Activated B cell treated with CpG ODN at 0.5 μM for 24 hours (primary cell): ENCODE data around the gene TSPEAR. TPM values are rescaled to one million over a fixed set of nuclear protein-coding genes. Genes with fewer than 3 reads are reported as not detected.

Experiments used
- ATAC-seq: fragments of 200-7000 bp; cut with Tn5 transposase; one replicate; pipeline ENCODE4 v1.10.0; 2021; ENCODE audit warnings: low read depth, mild to moderate bottlenecking, moderate library complexity
- CTCF ChIA-PET: fragments of 350-600 bp; sonication (Branson Sonifier 250); formaldehyde crosslinking; loops from one replicate; lab custom pipeline; 2021; ENCODE audit warnings: antibody characterized with exemption; lab: Charles Lee
- POLR2A ChIA-PET: fragments of 350-600 bp; sonication (Branson Sonifier 250); formaldehyde crosslinking; loops from one replicate; lab custom pipeline; 2021; ENCODE audit warnings: antibody characterized with exemption; lab: Charles Lee
- DNase-seq: peaks from one replicate; pipeline ENCODE4 v3.0.0; 2022
- H3K27ac Mint-ChIP-seq: one replicate; pipeline ENCODE4 v1.8.0; 2020; ENCODE audit warnings: mixed read lengths
- H3K27me3 Mint-ChIP-seq: one replicate; pipeline ENCODE4 v1.8.0; 2021; ENCODE audit warnings: mixed read lengths
- H3K36me3 Mint-ChIP-seq: one replicate; pipeline ENCODE4 v1.8.0; 2021; ENCODE audit warnings: low read depth, mixed read lengths
- H3K4me1 Mint-ChIP-seq: one replicate; pipeline ENCODE4 v1.8.0; 2021; ENCODE audit warnings: mixed read lengths
- H3K4me3 Mint-ChIP-seq: one replicate; pipeline ENCODE4 v1.8.0; 2020; ENCODE audit warnings: mild to moderate bottlenecking, mixed read lengths
- H3K9me3 Mint-ChIP-seq: one replicate; pipeline ENCODE4 v1.8.0; 2020; ENCODE audit warnings: mixed read lengths
- CTCF ChIP-seq: fragments of 200-600 bp; IDR thresholded peaks from one replicate; pipeline ENCODE4 v1.8.0; 2022; ENCODE audit warnings: antibody characterized with exemption, mild to moderate bottlenecking
- intact Hi-C: fragments of 100-400 bp; cut with micrococcal nuclease; formaldehyde crosslinking; loops from one replicate; pipeline ENCODE4 v1.15.1; 2024
- total RNA-seq: library from RNA; stranded (reverse); gene quantifications from 2 replicates; pipeline ENCODE4 v1.2.3, GENCODE V29; 2022

TSPEAR gene
- total RNA-seq, 1 donor from 2014 or later = not detected

- intact Hi-C loops = no loop called here
- H3K27ac Mint-ChIP-seq = no peak overlapping the region
- no peaks in the 10 kb centered on the region for H3K4me1 Mint-ChIP-seq
- CTCF ChIA-PET = no interaction called here
- H3K36me3 Mint-ChIP-seq = no peaks in the 10 kb centered on the region
- peak; percentile 9 for DNase-seq
- peaks cover 14% of the 10 kb centered on the region for H3K27me3 Mint-ChIP-seq
- no peak for ATAC-seq
- peaks cover 3% of the 10 kb centered on the region for H3K9me3 Mint-ChIP-seq
- TF ChIP-seq CTCF = no peak
- H3K4me3 Mint-ChIP-seq = no peak overlapping the region
- POLR2A ChIA-PET = no interaction called here
Observed at GRCh38 chr21:44533121-44533890, 178.1 kb downstream of the TSPEAR start.

GRCh38 chr21:44532712-44533111 is 178.7 kb downstream of the TSPEAR start:
- no peak for DNase-seq
- CTCF ChIA-PET = no interaction called here
- H3K27me3 Mint-ChIP-seq = peaks cover 12% of the 10 kb centered on the region

DNA sequence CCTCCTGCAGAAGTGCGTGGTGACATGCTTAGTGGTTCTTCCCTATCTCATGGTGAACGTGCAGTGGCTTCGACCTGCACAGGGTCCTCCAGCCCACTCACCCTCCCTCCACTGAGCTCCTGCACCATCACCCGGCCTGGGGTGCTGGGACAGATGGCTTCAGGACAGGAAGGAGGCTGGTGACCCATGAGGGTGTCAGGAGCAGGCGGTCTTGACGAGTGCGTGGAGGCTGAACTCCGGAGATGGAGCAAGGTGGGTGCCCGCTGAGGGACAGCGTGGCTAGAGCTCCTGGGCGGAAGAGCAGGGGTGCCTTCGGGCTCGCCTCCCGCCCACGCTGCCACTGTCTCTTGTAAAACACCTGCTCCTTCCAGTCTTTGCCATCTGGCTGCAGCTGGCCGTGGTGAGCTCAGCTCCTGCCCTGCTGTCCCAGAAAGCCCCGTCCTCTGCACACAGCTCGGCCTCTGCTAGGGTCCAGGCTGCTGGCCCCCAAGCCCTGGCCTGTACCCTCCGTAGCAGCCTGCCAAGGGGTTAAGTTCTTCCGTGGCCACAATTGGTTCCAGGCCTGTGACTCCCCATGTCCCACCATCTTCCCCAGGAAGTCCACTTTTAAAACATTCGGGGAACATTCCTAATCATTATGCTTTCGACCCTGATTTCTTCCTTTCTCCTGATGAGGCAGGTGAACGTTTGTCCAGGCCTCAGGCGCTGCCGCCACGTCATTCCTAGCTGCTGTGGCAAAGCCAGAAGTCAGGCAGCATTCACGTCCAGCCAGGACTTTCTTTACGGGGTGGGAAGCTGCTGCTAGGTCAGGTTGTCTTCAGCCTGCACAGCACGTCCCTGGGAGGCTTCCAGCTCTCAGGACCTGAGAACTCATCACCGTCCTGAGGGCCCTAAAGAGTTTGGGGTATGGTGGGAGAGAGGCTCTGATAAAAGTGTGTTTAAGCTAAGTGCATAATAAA is 179.5 kb downstream of the TSPEAR start:
- H3K27ac Mint-ChIP-seq = no peak overlapping the region
- POLR2A ChIA-PET = interaction anchor here (0.5 kb wide), 1 partner anchor 41 kb away, joined by 3 read pairs; no protein-coding TSS in a partner anchor
- intact Hi-C loops = no loop called here

More at GRCh38 chr21:44532712-44533111, 178.7 kb downstream of the TSPEAR start:
- intact Hi-C loops = no loop called here
- Mint-ChIP-seq H3K36me3 (no peaks in the 10 kb centered on the region), H3K4me3 (no peak overlapping the region), H3K27ac (no peak overlapping the region), H3K9me3 (peaks cover 3% of the 10 kb centered on the region), H3K4me1 (no peaks in the 10 kb centered on the region)
- no peak for TF ChIP-seq CTCF
- no peak for ATAC-seq
- POLR2A ChIA-PET = no interaction called here

DNA sequence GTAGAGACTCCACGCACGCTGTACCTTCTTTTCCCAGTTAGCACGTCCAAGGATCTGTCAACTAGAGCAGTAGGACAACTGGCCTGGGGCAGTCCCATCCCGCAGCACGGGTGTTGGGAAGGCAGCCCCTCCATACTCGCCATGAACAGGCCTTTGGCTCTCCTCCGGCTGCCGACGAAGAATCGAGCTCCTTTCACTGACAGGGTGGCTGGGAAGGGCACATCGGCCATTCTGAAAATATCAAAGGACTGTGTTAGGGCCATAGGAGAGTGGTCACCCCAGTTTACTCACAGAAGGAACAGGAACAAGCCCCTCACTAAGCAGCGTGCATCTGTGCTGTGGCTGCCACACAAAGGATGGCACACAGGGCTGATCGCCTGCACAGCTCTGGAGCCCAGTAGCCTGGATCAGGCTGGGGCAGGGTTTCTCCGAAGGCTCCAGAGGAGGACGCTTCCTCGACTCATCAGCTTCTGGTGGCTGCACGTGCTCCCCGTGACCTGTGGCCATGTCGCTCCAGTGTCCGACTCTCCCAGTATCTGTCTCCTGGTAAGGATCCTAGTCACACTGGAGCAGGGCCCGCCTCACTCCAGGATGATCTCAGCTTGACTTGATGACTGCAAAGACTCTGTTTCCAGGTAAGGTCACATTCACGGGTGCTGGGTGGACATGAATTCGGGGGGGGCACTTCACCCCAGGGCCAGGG is 180.3 kb downstream of the TSPEAR start:
- no peak overlapping the region for H3K4me3 Mint-ChIP-seq
- H3K36me3 Mint-ChIP-seq = no peaks in the 10 kb centered on the region
- no peaks in the 10 kb centered on the region for H3K4me1 Mint-ChIP-seq
- CTCF ChIA-PET = no interaction called here
- POLR2A ChIA-PET = interaction anchor here (0.5 kb wide), 1 partner anchor 42 kb away, joined by 3 read pairs; no protein-coding TSS in a partner anchor
- DNase-seq = no peak
- TF ChIP-seq CTCF = no peak
- intact Hi-C loops = no loop called here
- H3K9me3 Mint-ChIP-seq = peaks cover 3% of the 10 kb centered on the region
- H3K27ac Mint-ChIP-seq = no peak overlapping the region
- H3K27me3 Mint-ChIP-seq = peaks cover 9% of the 10 kb centered on the region
- no peak for ATAC-seq

More for the DNA sequence above, 179.5 kb downstream of the TSPEAR start:
- H3K27me3 Mint-ChIP-seq = peaks cover 9% of the 10 kb centered on the region
- ATAC-seq (no peak), DNase-seq (peak; percentile 11)
- H3K4me1 Mint-ChIP-seq = no peaks in the 10 kb centered on the region
- CTCF ChIA-PET = no interaction called here
- TF ChIP-seq CTCF = no peak
- H3K4me3 Mint-ChIP-seq = no peak overlapping the region
- peaks cover 3% of the 10 kb centered on the region for H3K9me3 Mint-ChIP-seq
- no peaks in the 10 kb centered on the region for H3K36me3 Mint-ChIP-seq
